Breast epithelium (tissue), 4 donors: ENCODE data around the gene ASB16. TPM values are rescaled to one million over a fixed set of nuclear protein-coding genes. Genes with fewer than 3 reads are reported as not detected.
A peak's percentile ranks its signal among the peaks of the same experiment; 100 is the strongest.

Experiments
- DNase-seq, 2 donors: peaks; one replicate each; pipeline ENCODE4 v3.0.0-alpha.2; 2019; ENCODE audit warnings: low spot score in 2 of 2
- H3K27ac ChIP-seq, 2 donors: fragments of 200-600 bp; sonication (generic) in 1 of 2; one replicate each; pipeline ENCODE4 v1.5.1; 2016 to 2019; ENCODE audit warnings: mild to moderate bottlenecking in 1 of 2
- H3K27me3 ChIP-seq, 2 donors: fragments of 200-600 bp; sonication (generic) in 1 of 2; one replicate each; pipeline versions ENCODE4 v1.5.1 to v1.6.0; 2017 to 2019; ENCODE audit warnings: control low read depth in 1 of 2, mild to moderate bottlenecking in 1 of 2
- H3K36me3 ChIP-seq: fragments of 200-600 bp; one replicate; pipeline ENCODE4 v1.5.1; 2019
- H3K4me1 ChIP-seq, 2 donors: fragments of 200-600 bp; sonication (generic); one replicate each; pipeline ENCODE4 v1.5.1; 2016 to 2019; ENCODE audit warnings: control low read depth in 1 of 2
- H3K4me3 ChIP-seq, 3 donors: fragments of 200-600 bp; sonication (generic); 1 replicate in 2 of 3; 2 replicates in 1 of 3; pipeline ENCODE4 v1.5.1; 2016 to 2019; ENCODE audit warnings: mild to moderate bottlenecking in 3 of 3, moderate library complexity in 2 of 3
- H3K9me3 ChIP-seq, 2 donors: fragments of 200-600 bp; sonication (generic) in 1 of 2; one replicate each; pipeline ENCODE4 v1.5.1; 2016 to 2019; ENCODE audit warnings: control low read depth in 1 of 2
- CTCF ChIP-seq, 3 donors: fragments of 450-650 bp; IDR thresholded peaks; one replicate each; pipeline ENCODE4 v1.5.1; 2016 to 2017; ENCODE audit warnings: antibody characterized with exemption in 3 of 3, mild to moderate bottlenecking in 3 of 3, moderate library complexity in 3 of 3
- POLR2A ChIP-seq: fragments of 450-650 bp; IDR thresholded peaks from one replicate; pipeline ENCODE4 v1.6.1; 2016; ENCODE audit warnings: antibody characterized with exemption, mild to moderate bottlenecking, moderate library complexity
- POLR2AphosphoS5 ChIP-seq, 3 donors: sonication (generic); formaldehyde crosslinking; IDR thresholded peaks; one replicate each; pipeline ENCODE4 v1.6.1; 2017; ENCODE audit warnings: antibody characterized with exemption in 3 of 3
- intact Hi-C: fragments of 100-400 bp; cut with DNase I; formaldehyde crosslinking; loops from one replicate; pipeline ENCODE4 v1.15.1; 2023; ENCODE audit warnings: low total_unique reads
- total RNA-seq, 3 donors: library from RNA; depleted of rRNA; stranded (reverse); fragments of >200 nt; gene quantifications; one replicate each; pipeline ENCODE4 v1.1.0, GENCODE V29; 2016

The ASB16 gene
- total RNA-seq, 3 donors from 2014 or later = 0.29 to 0.33 TPM; not detected in 1

DNA sequence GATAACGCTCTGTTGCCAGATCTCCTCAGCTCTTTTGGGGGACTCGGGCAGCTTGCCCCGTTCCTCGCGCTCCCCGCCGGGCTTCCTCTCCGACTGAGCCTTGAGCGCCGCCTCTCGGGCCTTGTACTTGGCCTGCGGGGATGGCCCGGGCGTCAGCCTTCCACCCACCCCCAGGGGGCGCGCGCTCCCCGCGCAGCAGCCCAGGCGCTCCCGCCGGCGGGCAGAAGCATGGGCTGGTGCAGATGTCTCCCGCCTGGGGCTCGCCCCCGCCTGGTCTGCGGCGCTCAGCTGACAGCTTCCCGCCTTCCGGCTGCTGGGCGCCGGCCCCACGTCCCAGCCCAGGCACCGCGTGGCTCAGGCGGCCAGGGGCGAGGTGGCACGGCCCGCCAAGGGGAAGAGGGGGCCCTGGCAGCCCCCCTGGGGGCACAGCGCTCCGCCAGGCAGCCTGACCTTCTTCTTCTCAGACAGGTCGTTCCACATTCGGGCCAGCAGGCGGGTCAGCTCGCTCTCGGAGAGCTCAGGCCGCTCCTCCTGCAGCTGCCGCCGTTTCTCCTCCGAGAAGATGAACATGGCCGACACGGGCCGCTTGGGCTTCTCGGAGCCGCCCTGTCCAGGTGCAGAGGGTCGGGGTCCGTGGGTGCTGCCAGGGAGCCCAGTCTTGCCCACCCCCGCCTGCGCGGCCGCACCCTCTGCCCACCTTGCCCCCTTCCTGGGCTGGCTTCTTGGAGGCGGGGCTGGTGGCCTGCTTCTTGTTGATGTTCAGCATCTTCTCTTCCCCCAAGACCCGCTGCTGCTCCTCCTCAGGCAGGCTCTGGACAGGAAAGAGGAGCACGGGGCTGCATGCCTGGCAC, 40.1 kb downstream of the ASB16 start:
- Histone ChIP-seq H3K4me1 (peaks cover 0 to 3% of the 10 kb centered on the region in 2 donors), H3K4me3 (peak overlapping the region in 2 of 3 donors; percentile 0 to 39), H3K27ac (peak overlapping the region in 1 of 2 donors; percentile 46), H3K36me3 (peaks cover 9% of the 10 kb centered on the region), H3K9me3 (no peaks in the 10 kb centered on the region), H3K27me3 (no peaks in the 10 kb centered on the region)
- DNase-seq = peak; percentile 56 to 67
- TF ChIP-seq POLR2A = no peak
- peak; percentile 75 to 90 (median 89) for TF ChIP-seq CTCF (IDR thresholded peaks at IDR 0.05)
- TF ChIP-seq POLR2AphosphoS5 (IDR thresholded peaks at IDR 0.05) = peak; percentile 12 to 54 (median 21)
- intact Hi-C loops = loop anchor here (5.0 kb wide), 1 partner anchor 117 kb away; no protein-coding TSS in a partner anchor

DNA sequence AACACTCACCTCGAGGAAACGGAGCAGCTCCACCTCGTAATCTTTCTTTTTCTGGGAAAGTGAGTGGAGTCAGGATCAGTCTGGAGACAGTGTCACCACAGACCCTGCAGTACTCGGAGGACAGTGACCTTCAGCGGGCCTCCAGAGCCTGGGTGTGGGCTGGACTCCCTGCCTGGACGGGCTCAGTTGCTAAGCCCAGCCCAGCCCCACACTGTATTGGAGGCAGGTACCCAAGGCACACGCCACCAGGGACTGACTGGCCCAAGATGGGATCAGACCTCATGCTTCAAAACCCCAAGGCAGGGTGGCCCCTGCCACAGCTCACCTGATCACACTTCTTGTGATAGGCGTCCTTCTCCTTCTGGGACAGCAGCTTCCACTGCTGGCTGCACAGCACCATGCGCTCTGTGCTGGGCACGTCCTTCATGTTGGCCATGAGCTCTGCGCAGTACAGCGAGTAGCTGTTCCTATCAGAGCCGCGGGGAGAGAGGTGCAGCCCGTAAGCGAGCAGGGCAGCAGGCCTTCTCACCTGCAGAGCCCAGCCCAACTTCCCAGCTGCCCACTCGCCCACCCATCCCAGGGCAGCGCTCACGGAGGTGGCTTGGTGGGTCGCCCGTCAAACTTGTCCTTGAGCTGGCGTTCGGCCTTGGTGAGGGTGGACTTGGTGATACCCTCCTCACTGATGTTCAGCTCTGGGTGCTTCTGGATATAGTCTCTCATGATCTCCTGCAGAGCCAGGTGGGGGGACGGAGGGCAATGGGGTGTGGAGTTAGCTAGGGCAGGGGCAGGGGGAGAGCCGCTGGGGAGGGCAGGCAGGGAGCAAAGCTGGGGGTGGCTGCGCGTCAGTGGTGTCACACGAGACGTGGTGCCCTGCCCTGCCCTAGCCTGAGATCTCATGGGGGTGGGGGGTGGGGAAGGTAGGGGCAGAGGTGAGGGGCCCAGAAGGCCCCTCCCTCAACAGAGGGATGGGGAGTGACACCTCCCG, 41.1 kb downstream of the ASB16 start:
- intact Hi-C loops = loop anchor here (5.0 kb wide), 1 partner anchor 116 kb away; no protein-coding TSS in a partner anchor
- peaks cover 0 to 3% of the 10 kb centered on the region in 2 donors for H3K4me1 ChIP-seq
- TF ChIP-seq POLR2A = no peak
- no peak for TF ChIP-seq POLR2AphosphoS5 (IDR thresholded peaks at IDR 0.05)
- TF ChIP-seq CTCF (IDR thresholded peaks at IDR 0.05) = no peak
- no peaks in the 10 kb centered on the region for H3K9me3 ChIP-seq
- no peaks in the 10 kb centered on the region for H3K27me3 ChIP-seq
- peaks cover 9% of the 10 kb centered on the region for H3K36me3 ChIP-seq
- DNase-seq = no peak
- no peak overlapping the region for H3K27ac ChIP-seq
- no peak overlapping the region for H3K4me3 ChIP-seq

DNA sequence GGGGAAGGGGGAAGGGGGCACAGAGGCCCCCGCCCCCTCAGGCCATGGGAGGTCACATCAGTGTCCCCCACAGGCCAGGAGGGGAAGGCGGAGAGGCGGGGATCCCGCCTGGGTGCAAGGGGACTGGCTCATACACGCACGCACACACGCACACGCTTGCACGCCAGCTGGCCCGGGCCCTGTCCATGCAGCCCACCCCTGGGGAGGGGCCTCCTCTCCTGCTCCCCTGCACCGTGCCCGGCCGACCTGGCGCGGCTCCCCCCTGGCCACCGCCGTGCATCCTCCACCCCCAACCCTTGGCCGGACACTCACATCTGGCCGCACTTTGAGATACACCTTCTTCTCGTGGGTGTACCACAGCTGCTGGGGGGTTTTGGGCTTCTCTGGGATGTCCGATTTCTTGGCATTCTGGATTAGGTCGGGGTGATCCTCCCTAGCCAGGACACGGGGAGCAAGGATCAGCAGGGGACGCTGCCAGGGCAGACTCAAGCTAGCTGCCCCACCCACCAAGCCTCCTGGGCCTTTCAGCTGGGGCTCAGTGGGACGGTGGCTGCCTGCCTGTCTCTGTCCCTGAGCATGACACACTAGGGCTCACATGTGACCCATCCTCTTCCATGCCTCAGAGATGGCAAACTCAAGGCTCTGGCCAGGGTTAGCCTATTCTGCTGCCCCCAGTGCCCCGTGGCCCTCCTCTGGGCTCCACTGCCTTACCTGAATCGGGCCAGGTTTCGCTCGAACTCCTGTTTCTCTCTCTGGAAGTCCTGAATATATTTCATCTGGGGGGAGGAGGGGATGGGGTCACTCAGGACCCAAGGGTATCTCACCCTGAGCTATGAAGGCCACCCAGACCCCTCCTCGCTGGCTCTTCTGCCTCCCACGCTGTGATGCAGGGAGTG, 42.3 kb downstream of the ASB16 start:
- Histone ChIP-seq H3K4me3 (no peak overlapping the region), H3K4me1 (peaks cover 3 to 10% of the 10 kb centered on the region in 2 donors), H3K27me3 (no peaks in the 10 kb centered on the region), H3K36me3 (peaks cover 9% of the 10 kb centered on the region), H3K27ac (peak overlapping the region in 1 of 2 donors; percentile 25), H3K9me3 (no peaks in the 10 kb centered on the region)
- no peak for TF ChIP-seq POLR2AphosphoS5 (IDR thresholded peaks at IDR 0.05)
- TF ChIP-seq POLR2A = no peak
- no peak for TF ChIP-seq CTCF (IDR thresholded peaks at IDR 0.05)
- DNase-seq = no peak
- intact Hi-C loops = loop anchor here (5.0 kb wide), 1 partner anchor 115 kb away; no protein-coding TSS in a partner anchor

- no peak overlapping the region for H3K27ac ChIP-seq
- DNase-seq = no peak
- peaks cover 3 to 14% of the 10 kb centered on the region in 2 donors for H3K4me1 ChIP-seq
- TF ChIP-seq POLR2AphosphoS5 (IDR thresholded peaks at IDR 0.05) = no peak
- TF ChIP-seq POLR2A = no peak
- no peak for TF ChIP-seq CTCF (IDR thresholded peaks at IDR 0.05)
- no peaks in the 10 kb centered on the region for H3K9me3 ChIP-seq
- intact Hi-C loops = loop anchor here (5.0 kb wide), 1 partner anchor 114 kb away; no protein-coding TSS in a partner anchor
- peaks cover 9% of the 10 kb centered on the region for H3K36me3 ChIP-seq
- H3K27me3 ChIP-seq = no peaks in the 10 kb centered on the region
- H3K4me3 ChIP-seq = no peak overlapping the region
These were observed 43.1 kb downstream of the ASB16 start for GRCh38 chr17:44213403-44214229.
